Tibial nerve (tissue), 4 donors: ENCODE results near the gene GAB1. TPM values are rescaled to one million over a fixed set of nuclear protein-coding genes. Genes with fewer than 3 reads are reported as not detected.

Experiments used
- DNase-seq, 2 donors: peaks; one replicate each; pipeline ENCODE4 v3.0.0-alpha.2; 2019; ENCODE audit warnings: low spot score in 2 of 2
- H3K27ac ChIP-seq, 4 donors: fragments of 200-600 bp; sonication (generic) in 3 of 4; one replicate each; pipeline ENCODE4 v1.5.1; 2017 to 2019; ENCODE audit warnings: mild to moderate bottlenecking in 1 of 4
- H3K27me3 ChIP-seq, 2 donors: fragments of 200-600 bp; sonication (generic) in 1 of 2; one replicate each; pipeline versions ENCODE4 v1.5.1 to v1.6.0; 2017 to 2019
- H3K36me3 ChIP-seq, 3 donors: fragments of 200-600 bp; sonication (generic); one replicate each; pipeline ENCODE4 v1.5.1; 2018 to 2019
- H3K4me1 ChIP-seq, 4 donors: fragments of 200-600 bp; sonication (generic) in 3 of 4; one replicate each; pipeline ENCODE4 v1.5.1; 2017 to 2019
- H3K4me3 ChIP-seq, 4 donors: fragments of 200-600 bp; sonication (generic) in 3 of 4; one replicate each; pipeline ENCODE4 v1.5.1; 2017 to 2019; ENCODE audit warnings: mild to moderate bottlenecking in 1 of 4, moderate library complexity in 1 of 4
- H3K9me3 ChIP-seq, 4 donors: fragments of 200-600 bp; sonication (generic) in 3 of 4; one replicate each; pipeline ENCODE4 v1.5.1; 2017 to 2019
- EP300 ChIP-seq, 2 donors: sonication (generic); formaldehyde crosslinking; IDR thresholded peaks; one replicate each; pipeline ENCODE4 v1.6.1; 2017; ENCODE audit warnings: antibody characterized with exemption in 2 of 2, mild to moderate bottlenecking in 1 of 2
- POLR2A ChIP-seq, 2 donors: fragments of 450-650 bp; IDR thresholded peaks; one replicate each; pipeline ENCODE4 v1.6.1; 2017; ENCODE audit warnings: antibody characterized with exemption in 2 of 2, mild to moderate bottlenecking in 2 of 2, moderate library complexity in 2 of 2
- WGBS, 2 donors: methylation state at CpG; one replicate each; pipeline ENCODE4 v1.1.5; 2018; 5-methylcytosine and 5-hydroxymethylcytosine counted together
- small RNA-seq: library from RNA; depleted of rRNA; stranded (forward); fragments of <200 nt; gene quantifications from one replicate; pipeline ENCODE3, GENCODE V24; 2016
- total RNA-seq, 4 donors: library from RNA; depleted of rRNA; stranded (reverse); fragments of >200 nt; gene quantifications; one replicate each; pipeline ENCODE4 v1.1.0, GENCODE V29; 2016
- TF ChIP-seq, protein P1 (sequence below), 5 experiments: fragments of 200-600 bp in 3 of 5; fragments of 450-650 bp in 2 of 5; sonication (generic) in 3 of 5; IDR thresholded peaks; one replicate each; pipeline ENCODE4 v1.5.1; 2016 to 2019; ENCODE audit warnings: antibody characterized with exemption in 5 of 5, mild to moderate bottlenecking in 3 of 5, moderate library complexity in 2 of 5

Gene GAB1
- total RNA-seq, 4 donors from 2014 or later, result 50.7 to 123 (median 81.4) TPM

DNA sequence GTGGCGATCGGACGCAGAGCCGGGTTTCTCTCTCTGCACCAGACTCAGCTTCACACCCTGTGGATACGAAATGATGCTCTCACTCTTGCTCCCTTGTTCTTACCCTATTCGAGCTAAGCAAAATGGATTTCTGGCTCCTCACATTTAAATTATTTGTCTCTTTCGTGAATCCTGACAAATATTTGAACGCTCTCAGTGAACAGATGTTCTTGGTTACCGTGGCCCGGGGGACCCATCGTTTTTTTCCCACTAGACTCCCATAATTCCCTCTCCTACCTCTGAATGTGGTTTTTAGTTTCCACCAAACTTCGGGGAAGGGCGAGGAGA lies 177.5 kb downstream of the GAB1 start:
- Histone ChIP-seq H3K36me3 (peaks cover 0 to 11% (median 0%) of the 10 kb centered on the region in 3 donors), H3K27me3 (no peaks in the 10 kb centered on the region), H3K27ac (peak overlapping the region; percentile 88 to 100 (median 98)), H3K4me3 (peak overlapping the region; percentile 74 to 95 (median 90)), H3K4me1 (peaks cover 3 to 43% (median 27%) of the 10 kb centered on the region in 4 donors), H3K9me3 (no peaks in the 10 kb centered on the region)
- 0% methylated on average over 13 of the region's 13 CpGs for WGBS, 2 donors
- DNase-seq, result no peak
- TF ChIP-seq POLR2A (IDR thresholded peaks at IDR 0.05) (no peak), EP300 (IDR thresholded peaks at IDR 0.05) (no peak)
- TF ChIP-seq, protein P1, sequence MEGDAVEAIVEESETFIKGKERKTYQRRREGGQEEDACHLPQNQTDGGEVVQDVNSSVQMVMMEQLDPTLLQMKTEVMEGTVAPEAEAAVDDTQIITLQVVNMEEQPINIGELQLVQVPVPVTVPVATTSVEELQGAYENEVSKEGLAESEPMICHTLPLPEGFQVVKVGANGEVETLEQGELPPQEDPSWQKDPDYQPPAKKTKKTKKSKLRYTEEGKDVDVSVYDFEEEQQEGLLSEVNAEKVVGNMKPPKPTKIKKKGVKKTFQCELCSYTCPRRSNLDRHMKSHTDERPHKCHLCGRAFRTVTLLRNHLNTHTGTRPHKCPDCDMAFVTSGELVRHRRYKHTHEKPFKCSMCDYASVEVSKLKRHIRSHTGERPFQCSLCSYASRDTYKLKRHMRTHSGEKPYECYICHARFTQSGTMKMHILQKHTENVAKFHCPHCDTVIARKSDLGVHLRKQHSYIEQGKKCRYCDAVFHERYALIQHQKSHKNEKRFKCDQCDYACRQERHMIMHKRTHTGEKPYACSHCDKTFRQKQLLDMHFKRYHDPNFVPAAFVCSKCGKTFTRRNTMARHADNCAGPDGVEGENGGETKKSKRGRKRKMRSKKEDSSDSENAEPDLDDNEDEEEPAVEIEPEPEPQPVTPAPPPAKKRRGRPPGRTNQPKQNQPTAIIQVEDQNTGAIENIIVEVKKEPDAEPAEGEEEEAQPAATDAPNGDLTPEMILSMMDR (IDR thresholded peaks at IDR 0.05), result no peak

DNA sequence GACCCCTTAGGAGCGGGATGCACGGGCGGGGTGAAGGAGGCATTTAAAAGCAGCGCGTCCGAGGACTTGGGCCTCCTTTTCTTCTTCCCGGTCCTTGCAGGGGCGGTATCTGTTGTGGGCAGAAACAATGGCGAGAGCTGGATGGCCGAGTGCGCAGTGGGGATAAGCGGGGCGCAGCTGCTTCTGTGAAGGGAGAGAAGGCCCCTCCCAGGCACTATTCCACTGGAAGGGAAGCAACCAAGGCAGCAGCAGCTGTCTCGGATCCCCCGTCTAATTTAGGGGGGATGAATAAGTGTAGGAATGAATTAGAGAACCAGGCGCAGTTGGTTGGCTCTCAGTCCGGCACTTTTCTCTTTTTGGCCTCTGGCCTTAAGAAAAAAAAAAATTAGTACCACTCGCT lies 177.8 kb downstream of the GAB1 start:
- peaks cover 3 to 47% (median 29%) of the 10 kb centered on the region in 4 donors for H3K4me1 ChIP-seq
- peaks cover 0 to 13% (median 0%) of the 10 kb centered on the region in 3 donors for H3K36me3 ChIP-seq
- WGBS, 2 donors, result 0% methylated on average over 18 of the region's 18 CpGs
- no peaks in the 10 kb centered on the region for H3K27me3 ChIP-seq
- peak overlapping the region; percentile 74 to 95 (median 90) for H3K4me3 ChIP-seq
- DNase-seq, result peak; percentile 23 to 32
- H3K9me3 ChIP-seq, result no peaks in the 10 kb centered on the region
- peak overlapping the region; percentile 88 to 100 (median 98) for H3K27ac ChIP-seq
- TF ChIP-seq, protein P1 (IDR thresholded peaks at IDR 0.05), result no peak
- TF ChIP-seq EP300 (IDR thresholded peaks at IDR 0.05) (no peak), POLR2A (IDR thresholded peaks at IDR 0.05) (peak in 1 of 2 donors; percentile 5)

DNA sequence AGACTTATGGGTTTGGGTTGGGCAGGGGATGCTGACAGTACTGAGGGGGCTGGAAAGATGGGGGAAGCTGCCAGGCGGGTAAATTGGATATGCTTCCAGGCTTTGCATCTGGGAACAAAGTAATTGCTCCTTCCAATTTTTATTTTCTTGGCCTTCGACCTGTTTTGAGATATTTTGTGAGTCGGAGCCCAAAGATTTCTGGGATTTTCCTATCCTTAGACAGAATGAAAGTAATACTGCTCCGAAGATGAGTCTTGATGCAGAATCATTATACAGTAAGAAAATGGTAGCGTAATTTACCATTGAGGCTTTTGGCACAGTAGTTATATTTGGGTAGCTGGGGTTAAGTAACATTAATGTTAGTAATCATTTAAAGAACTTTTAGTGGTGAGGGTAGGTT lies 178.2 kb downstream of the GAB1 start:
- TF ChIP-seq, protein P1 (IDR thresholded peaks at IDR 0.05), result no peak
- TF ChIP-seq POLR2A (IDR thresholded peaks at IDR 0.05), result no peak
- TF ChIP-seq EP300 (IDR thresholded peaks at IDR 0.05), result no peak
- H3K27ac ChIP-seq, result peak overlapping the region; percentile 88 to 100 (median 98)
- peaks cover 0 to 14% (median 0%) of the 10 kb centered on the region in 3 donors for H3K36me3 ChIP-seq
- no peaks in the 10 kb centered on the region for H3K27me3 ChIP-seq
- H3K4me1 ChIP-seq, result peaks cover 3 to 51% (median 34%) of the 10 kb centered on the region in 4 donors
- 8 to 13% methylated on average over 5 of the region's 5 CpGs for WGBS, 2 donors
- DNase-seq, result no peak
- no peaks in the 10 kb centered on the region for H3K9me3 ChIP-seq
- H3K4me3 ChIP-seq, result peak overlapping the region; percentile 74 to 95 (median 90)

DNA sequence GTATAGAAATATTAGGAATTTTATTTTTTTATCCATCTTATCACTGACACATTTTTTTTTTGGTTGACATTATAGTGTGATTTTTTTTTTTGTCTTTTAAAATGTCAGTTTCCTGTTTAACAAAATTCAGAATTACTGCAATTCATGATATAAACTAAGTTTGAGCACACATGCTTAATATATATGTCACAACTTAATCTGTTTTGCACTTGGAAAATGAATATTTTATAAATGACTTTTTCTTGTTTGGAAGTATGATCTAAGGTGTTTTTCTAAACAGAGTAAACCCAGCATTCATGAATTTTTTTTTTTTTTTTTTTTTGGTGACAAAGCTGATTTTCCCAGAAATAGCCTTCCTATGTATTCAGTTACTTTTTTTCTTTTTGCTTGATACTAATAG lies 179.2 kb downstream of the GAB1 start:
- Histone ChIP-seq H3K27ac (peak overlapping the region in 2 of 4 donors; percentile 6 to 98), H3K27me3 (no peaks in the 10 kb centered on the region), H3K4me1 (peaks cover 3 to 61% (median 39%) of the 10 kb centered on the region in 4 donors), H3K36me3 (peaks cover 0 to 14% (median 0%) of the 10 kb centered on the region in 3 donors), H3K9me3 (no peaks in the 10 kb centered on the region), H3K4me3 (peak overlapping the region in 1 of 4 donors; percentile 95)
- TF ChIP-seq, protein P1 (IDR thresholded peaks at IDR 0.05), result no peak
- TF ChIP-seq EP300 (IDR thresholded peaks at IDR 0.05), result no peak
- TF ChIP-seq POLR2A (IDR thresholded peaks at IDR 0.05), result no peak
- no peak for DNase-seq

DNA sequence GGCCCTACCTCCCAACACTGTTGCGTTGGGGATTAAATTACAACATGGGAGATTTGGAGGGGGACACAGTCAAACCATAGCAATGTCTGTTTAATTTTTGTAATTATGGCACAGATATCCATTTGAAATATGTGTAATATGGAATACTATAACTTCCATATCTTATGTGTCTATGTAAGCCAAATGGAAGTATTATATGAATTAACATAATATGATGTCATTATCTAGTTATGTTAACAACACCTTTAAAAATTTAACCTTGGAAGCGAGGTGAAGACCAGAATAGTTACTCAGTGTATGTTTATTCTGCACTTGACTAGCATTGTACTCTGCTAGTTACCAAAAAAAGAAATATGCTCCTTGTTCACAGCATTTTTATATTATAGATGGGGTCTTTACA lies 181.1 kb downstream of the GAB1 start:
- H3K4me1 ChIP-seq, result peaks cover 3 to 73% (median 39%) of the 10 kb centered on the region in 4 donors
- no peak for TF ChIP-seq POLR2A (IDR thresholded peaks at IDR 0.05)
- TF ChIP-seq, protein P1 (IDR thresholded peaks at IDR 0.05), result no peak
- TF ChIP-seq EP300 (IDR thresholded peaks at IDR 0.05), result no peak
- WGBS, 2 donors, result 88 to 91% methylated on average over 2 of the region's 2 CpGs
- no peaks in the 10 kb centered on the region for H3K9me3 ChIP-seq
- H3K27ac ChIP-seq, result no peak overlapping the region
- peaks cover 0 to 22% (median 0%) of the 10 kb centered on the region in 3 donors for H3K36me3 ChIP-seq
- H3K4me3 ChIP-seq, result no peak overlapping the region
- no peaks in the 10 kb centered on the region for H3K27me3 ChIP-seq
- no peak for DNase-seq

Small RNA genes lying within 50 kb of the gene (small RNA-seq; reads per million reads assigned to genes)
- gene MIR3139 (not detected), gene RF00019 (not detected)

Other genes starting within 250 kb of the GAB1 start
- gene USP38, start 152.0 kb upstream of the GAB1 start, total RNA-seq, result 10 to 100 TPM; 18.8 to 24.1 (median 19.9) TPM
- gene SMARCA5, start 176.8 kb downstream of the GAB1 start, total RNA-seq, result 10 to 100 TPM; 31.8 to 43.1 (median 35.0) TPM